ENCODE measurements around the gene SRGAP2C. TPM values are rescaled to one million over a fixed set of nuclear protein-coding genes. Genes with fewer than 3 reads are reported as not detected.
"Not testable (repeated sequence)": the region's sequence is repeated elsewhere in the genome, so short reads cannot be mapped to it uniquely, and the experiment has no call there.

SRGAP2C gene
- total RNA-seq, 1 donor from 2014 or later: 23.8 TPM

- H3K27me3 ChIP-seq; H3K9me3 ChIP-seq; H3K27ac ChIP-seq; intact Hi-C loops (cut with DNase I); DNase-seq (ENCODE audit: extremely low spot score in 2 of 2); H3K4me3 ChIP-seq; H3K36me3 ChIP-seq; H3K4me1 ChIP-seq: not testable (repeated sequence)
These were observed 136.9 kb downstream of the SRGAP2C start for GRCh38 chr1:121321660-121322059.

- H3K9me3 ChIP-seq; intact Hi-C loops (cut with DNase I); H3K27ac ChIP-seq; DNase-seq (ENCODE audit: extremely low spot score in 2 of 2); H3K36me3 ChIP-seq; H3K27me3 ChIP-seq; H3K4me3 ChIP-seq; H3K4me1 ChIP-seq: not testable (repeated sequence)
These were observed 140.0 kb downstream of the SRGAP2C start for GRCh38 chr1:121324726-121325125.

GRCh38 chr1:121332141-121332540 is 147.4 kb downstream of the SRGAP2C start:
- H3K4me1 ChIP-seq: not testable (repeated sequence)

GRCh38 chr1:121332599-121333562 is 148.1 kb downstream of the SRGAP2C start:
- DNase-seq (ENCODE audit: extremely low spot score in 2 of 2); intact Hi-C loops (cut with DNase I); H3K27me3 ChIP-seq; H3K27ac ChIP-seq; H3K4me3 ChIP-seq; H3K9me3 ChIP-seq; H3K36me3 ChIP-seq; H3K4me1 ChIP-seq: not testable (repeated sequence)

More at GRCh38 chr1:121332141-121332540, 147.4 kb downstream of the SRGAP2C start:
- H3K4me3 ChIP-seq; DNase-seq (ENCODE audit: extremely low spot score in 2 of 2); H3K27me3 ChIP-seq; H3K9me3 ChIP-seq; H3K27ac ChIP-seq; intact Hi-C loops (cut with DNase I); H3K36me3 ChIP-seq: not testable (repeated sequence)

GRCh38 chr1:121337958-121338357 is 153.2 kb downstream of the SRGAP2C start:
- intact Hi-C loops (cut with DNase I); H3K9me3 ChIP-seq; H3K27me3 ChIP-seq; H3K4me1 ChIP-seq; DNase-seq (ENCODE audit: extremely low spot score in 2 of 2); H3K27ac ChIP-seq; H3K36me3 ChIP-seq; H3K4me3 ChIP-seq: not testable (repeated sequence)

GRCh38 chr1:121339611-121340010 is 154.8 kb downstream of the SRGAP2C start:
- intact Hi-C loops (cut with DNase I); H3K27ac ChIP-seq; H3K4me3 ChIP-seq; DNase-seq (ENCODE audit: extremely low spot score in 2 of 2); H3K4me1 ChIP-seq; H3K36me3 ChIP-seq; H3K27me3 ChIP-seq; H3K9me3 ChIP-seq: not testable (repeated sequence)

GRCh38 chr1:121343311-121343906 is 158.6 kb downstream of the SRGAP2C start:
- DNase-seq (ENCODE audit: extremely low spot score in 2 of 2); H3K4me1 ChIP-seq; intact Hi-C loops (cut with DNase I); H3K27me3 ChIP-seq; H3K4me3 ChIP-seq; H3K27ac ChIP-seq; H3K36me3 ChIP-seq; H3K9me3 ChIP-seq: not testable (repeated sequence)

- H3K27me3 ChIP-seq; H3K9me3 ChIP-seq; intact Hi-C loops (cut with DNase I): not testable (repeated sequence)
These were observed 159.6 kb downstream of the SRGAP2C start for GRCh38 chr1:121344355-121344754.

GRCh38 chr1:121346654-121347053 is 161.9 kb downstream of the SRGAP2C start:
- H3K4me1 ChIP-seq; H3K4me3 ChIP-seq; H3K36me3 ChIP-seq; DNase-seq (ENCODE audit: extremely low spot score in 2 of 2); intact Hi-C loops (cut with DNase I); H3K27me3 ChIP-seq; H3K27ac ChIP-seq; H3K9me3 ChIP-seq: not testable (repeated sequence)

More at GRCh38 chr1:121344355-121344754, 159.6 kb downstream of the SRGAP2C start:
- H3K4me3 ChIP-seq; H3K27ac ChIP-seq; H3K36me3 ChIP-seq; DNase-seq (ENCODE audit: extremely low spot score in 2 of 2); H3K4me1 ChIP-seq: not testable (repeated sequence)

GRCh38 chr1:121347476-121347875 is 162.7 kb downstream of the SRGAP2C start:
- H3K9me3 ChIP-seq; intact Hi-C loops (cut with DNase I); H3K27me3 ChIP-seq; H3K4me3 ChIP-seq; H3K4me1 ChIP-seq; DNase-seq (ENCODE audit: extremely low spot score in 2 of 2); H3K36me3 ChIP-seq; H3K27ac ChIP-seq: not testable (repeated sequence)

- H3K4me1 ChIP-seq; intact Hi-C loops (cut with DNase I); H3K27me3 ChIP-seq; H3K36me3 ChIP-seq; H3K9me3 ChIP-seq; H3K4me3 ChIP-seq; H3K27ac ChIP-seq; DNase-seq (ENCODE audit: extremely low spot score in 2 of 2): not testable (repeated sequence)
These were observed 163.3 kb downstream of the SRGAP2C start for GRCh38 chr1:121348115-121348514.

GRCh38 chr1:121349332-121349967 is 164.7 kb downstream of the SRGAP2C start:
- H3K36me3 ChIP-seq; H3K27ac ChIP-seq; H3K4me1 ChIP-seq; H3K9me3 ChIP-seq; H3K27me3 ChIP-seq; DNase-seq (ENCODE audit: extremely low spot score in 2 of 2); H3K4me3 ChIP-seq; intact Hi-C loops (cut with DNase I): not testable (repeated sequence)

GRCh38 chr1:121355711-121356420 is 171.1 kb downstream of the SRGAP2C start:
- intact Hi-C loops (cut with DNase I): not testable (repeated sequence)

More at GRCh38 chr1:121355711-121356420, 171.1 kb downstream of the SRGAP2C start:
- not testable (repeated sequence) for H3K9me3 ChIP-seq; H3K4me3 ChIP-seq; H3K36me3 ChIP-seq; H3K4me1 ChIP-seq; H3K27ac ChIP-seq; H3K27me3 ChIP-seq; DNase-seq (ENCODE audit: extremely low spot score in 2 of 2)

Measured in vagina (tissue), 2 donors.